Measurements from ENCODE around the gene CPB2. TPM values are rescaled to one million over a fixed set of nuclear protein-coding genes. Genes with fewer than 3 reads are reported as not detected.

Gene CPB2
- polyA plus RNA-seq, 3 donors: 0.14 TPM; not detected in 2

DNA sequence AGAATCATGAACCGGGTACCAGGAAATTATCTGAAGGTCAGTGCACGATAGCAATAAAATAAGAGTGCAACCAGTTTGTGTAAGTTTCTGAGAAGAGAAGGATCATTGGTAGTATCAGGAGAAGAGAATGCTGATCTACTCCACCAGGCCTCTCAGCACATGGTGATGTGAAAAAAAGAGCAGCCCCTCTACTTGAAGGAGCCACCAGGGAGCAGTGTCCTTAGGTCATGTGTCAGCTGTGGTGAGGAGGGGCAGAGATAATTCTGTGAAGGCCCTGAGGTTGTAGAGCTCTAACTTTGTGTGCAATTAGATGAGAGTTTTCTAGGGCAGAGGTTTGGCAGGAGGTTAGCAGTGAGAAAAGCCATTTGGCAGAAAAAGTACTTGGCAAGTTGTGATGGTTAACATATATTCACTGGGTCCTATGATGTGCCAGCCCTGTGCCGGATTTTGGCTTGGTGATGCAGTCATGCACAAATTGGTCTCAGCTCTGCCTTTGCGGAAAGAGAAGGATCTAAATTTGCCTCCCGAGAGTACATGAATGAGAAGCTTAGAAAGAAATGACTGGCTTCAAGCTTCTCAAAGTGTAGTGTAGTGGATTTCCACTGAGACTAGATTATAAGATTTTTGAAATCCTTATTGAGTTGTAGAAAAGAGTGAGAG lies 33.1 kb downstream of the CPB2 start:
- 85 to 88% (median 85%) methylated on average over 5 of the region's 5 CpGs for WGBS, 3 donors
- H3K27ac ChIP-seq (ENCODE audit: low read depth, low read length): peak overlapping the region; percentile 26

- no peak overlapping the region for H3K27ac ChIP-seq (ENCODE audit: low read depth, low read length)
- WGBS, 3 donors: 94 to 97% (median 96%) methylated on average over 2 of the region's 2 CpGs
These were observed 41.5 kb downstream of the CPB2 start for GRCh38 chr13:46063292-46063691.

GRCh38 chr13:46062185-46062584 lies 42.6 kb downstream of the CPB2 start:
- 80 to 82% (median 80%) methylated on average over 5 of the region's 5 CpGs for WGBS, 3 donors
- H3K27ac ChIP-seq (ENCODE audit: low read depth, low read length): no peak overlapping the region

- no peak overlapping the region for H3K27ac ChIP-seq (ENCODE audit: low read depth, low read length)
These were observed 45.4 kb downstream of the CPB2 start for GRCh38 chr13:46059405-46059804.

DNA sequence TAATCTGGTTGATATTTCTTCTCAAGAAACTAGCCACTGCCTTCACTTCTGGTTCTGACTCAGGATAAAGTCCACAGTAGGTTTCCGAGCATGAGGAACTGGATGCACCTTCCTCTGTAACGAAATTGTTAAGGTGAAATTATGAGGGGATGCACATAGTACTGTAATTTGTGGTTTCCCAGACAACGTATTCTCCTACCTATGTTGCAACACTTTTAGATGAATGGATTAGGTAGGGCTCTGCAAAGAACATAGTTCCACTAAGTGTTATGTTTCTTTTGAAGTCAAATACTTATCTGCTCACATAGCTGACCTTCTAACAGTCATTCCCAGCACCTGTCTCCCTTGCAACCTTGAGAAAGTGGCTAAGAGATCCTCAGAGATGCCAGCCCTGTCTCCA lies 46.6 kb downstream of the CPB2 start:
- H3K27ac ChIP-seq (ENCODE audit: low read depth, low read length): no peak overlapping the region
- 61 to 69% (median 67%) methylated on average over 3 of the region's 3 CpGs for WGBS, 3 donors

- no peak overlapping the region for H3K27ac ChIP-seq (ENCODE audit: low read depth, low read length)
- 55 to 66% (median 64%) methylated on average over 5 of the region's 5 CpGs for WGBS, 3 donors
These were observed 47.4 kb downstream of the CPB2 start for GRCh38 chr13:46057256-46058015.

DNA sequence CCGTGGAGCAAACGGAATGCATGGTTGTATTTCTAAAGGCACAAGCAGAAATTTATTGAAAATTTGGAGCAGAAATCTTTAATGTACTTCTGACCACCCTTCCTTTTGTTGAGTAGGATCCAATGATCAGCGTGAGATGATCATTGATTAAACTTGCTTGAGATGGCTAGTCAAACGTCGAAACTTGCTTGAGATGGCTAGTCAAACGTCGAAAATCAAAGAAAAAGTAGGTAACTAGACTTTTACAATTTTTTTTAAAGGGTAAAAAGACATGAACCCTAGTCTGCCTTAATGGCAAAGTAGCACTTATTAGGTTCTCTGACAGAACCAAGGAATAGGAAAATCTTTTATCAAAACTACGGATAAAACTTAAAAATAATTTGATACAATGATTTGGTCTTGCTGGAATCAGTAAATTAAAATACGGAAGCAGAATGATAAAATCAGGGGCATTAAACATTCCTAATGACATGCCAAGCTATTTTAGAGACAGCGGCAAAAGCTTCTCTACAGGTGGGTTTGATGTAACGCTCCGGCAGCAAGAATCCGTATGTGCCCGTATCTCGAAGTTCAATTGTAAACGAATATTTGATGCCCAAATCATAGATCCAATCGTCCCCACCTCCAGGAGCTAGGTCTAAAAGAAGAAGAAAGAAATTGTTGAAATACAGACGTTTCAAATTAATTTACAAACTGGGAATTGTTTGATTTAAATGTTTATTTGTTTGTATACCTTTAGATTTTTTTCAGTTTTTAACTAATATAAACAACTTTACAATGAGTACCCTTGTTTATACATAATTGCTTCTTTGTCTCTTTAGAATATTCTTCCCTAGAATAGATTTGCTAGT lies 51.4 kb downstream of the CPB2 start:
- WGBS, 3 donors: 21 to 24% (median 22%) methylated on average over 18 of the region's 18 CpGs
- no peak overlapping the region for H3K27ac ChIP-seq (ENCODE audit: low read depth, low read length)

GRCh38 chr13:46052319-46053161 lies 52.3 kb downstream of the CPB2 start, which contains the start of gene ZC3H13:
Gene ZC3H13 (minus strand): TSS chr13:46052746. CDS start chr13:46045507, 7,239 bp downstream.
- peak within 1 kb of the TSS; percentile 92 for H3K27ac ChIP-seq (ENCODE audit: low read depth, low read length)
- 0 to 1% (median 0%) methylated on average over 57 of the region's 57 CpGs for WGBS, 3 donors

- H3K27ac ChIP-seq (ENCODE audit: low read depth, low read length): peak overlapping the region; percentile 92
- 0 to 1% (median 1%) methylated on average over 7 of the region's 7 CpGs for WGBS, 3 donors
These were observed 52.9 kb downstream of the CPB2 start for GRCh38 chr13:46051968-46052318.

DNA sequence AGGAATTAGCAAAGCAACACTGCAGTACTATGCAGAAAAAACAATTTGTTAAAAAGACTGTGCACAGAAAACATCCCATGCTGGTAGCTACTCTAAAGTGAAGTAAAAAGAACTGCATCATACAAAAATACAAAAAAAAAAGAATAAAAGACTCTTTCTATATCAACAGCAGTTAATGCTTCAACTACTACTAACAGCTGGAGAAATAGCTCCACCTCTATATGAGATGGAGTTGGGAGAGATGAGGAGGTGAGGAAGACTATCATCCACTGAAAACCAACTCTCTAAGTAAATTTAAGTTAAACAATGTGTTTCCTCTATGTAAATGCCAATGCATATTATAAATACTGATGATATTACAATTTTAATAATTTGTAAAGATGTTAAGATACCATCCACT lies 54.1 kb downstream of the CPB2 start:
- no peak overlapping the region for H3K27ac ChIP-seq (ENCODE audit: low read depth, low read length)

DNA sequence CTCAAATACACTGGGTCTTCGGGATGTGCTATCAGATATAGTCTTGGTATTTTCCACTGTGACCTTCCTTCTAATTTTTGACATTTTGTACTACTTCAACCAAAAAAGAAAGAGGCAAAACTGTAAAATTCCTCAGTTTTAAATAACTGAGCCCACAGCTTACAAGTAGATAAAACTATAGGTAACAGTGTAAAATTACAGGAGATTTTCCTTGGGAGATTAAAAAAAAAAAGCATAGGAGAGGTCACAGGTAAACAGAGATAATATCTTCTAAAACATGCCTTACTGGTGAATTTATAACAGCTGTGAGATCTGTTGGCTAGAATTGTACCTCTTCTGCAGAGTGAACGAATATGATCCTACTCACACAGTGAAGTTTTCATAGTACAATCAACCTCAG lies 59.4 kb downstream of the CPB2 start:
- H3K27ac ChIP-seq (ENCODE audit: low read depth, low read length): no peak overlapping the region
- 49 to 79% (median 75%) methylated on average over 2 of the region's 2 CpGs for WGBS, 3 donors

DNA sequence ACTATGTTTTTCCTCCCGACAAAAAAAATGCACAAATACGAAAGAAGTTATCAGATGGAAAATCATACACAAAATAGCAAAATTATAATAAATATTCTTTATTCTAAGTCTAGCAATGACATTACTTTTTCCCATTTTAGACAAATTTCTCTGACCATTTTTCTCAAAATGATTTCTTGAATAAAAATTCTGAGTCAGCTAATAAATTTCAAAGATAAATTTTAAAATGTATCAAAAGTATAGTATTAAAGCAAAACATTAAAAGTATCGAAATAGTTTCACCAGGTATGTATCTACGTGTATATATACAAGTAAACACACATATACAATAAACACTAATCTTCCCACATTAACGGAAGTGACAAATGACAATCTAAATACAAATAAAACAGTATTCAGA lies 61.2 kb downstream of the CPB2 start:
- 87 to 98% (median 95%) methylated on average over 5 of the region's 5 CpGs for WGBS, 3 donors
- no peak overlapping the region for H3K27ac ChIP-seq (ENCODE audit: low read depth, low read length)

GRCh38 chr13:46041419-46041839 lies 63.4 kb downstream of the CPB2 start:
- WGBS, 3 donors: 93 to 98% (median 97%) methylated on average over 4 of the region's 4 CpGs
- no peak overlapping the region for H3K27ac ChIP-seq (ENCODE audit: low read depth, low read length)

DNA sequence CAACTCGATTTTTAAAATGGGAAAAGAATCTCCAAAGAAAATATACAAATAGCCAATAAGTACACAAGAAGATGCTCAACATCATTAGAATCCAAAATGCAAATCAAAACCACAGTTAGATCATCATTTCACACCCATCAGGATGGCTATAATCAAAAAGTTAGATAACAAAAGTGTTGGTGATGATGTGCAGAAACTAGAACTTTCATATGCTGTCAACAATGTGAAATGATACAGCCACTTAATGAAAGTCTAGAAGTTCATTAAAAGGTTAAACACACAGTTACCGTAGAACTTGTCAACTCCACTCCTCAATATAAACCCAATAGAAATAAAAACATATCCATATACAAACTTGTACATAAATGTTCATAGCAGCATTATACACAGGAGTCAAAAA lies 64.1 kb downstream of the CPB2 start:
- WGBS, 3 donors: 76 to 92% (median 88%) methylated on average over 2 of the region's 2 CpGs
- no peak overlapping the region for H3K27ac ChIP-seq (ENCODE audit: low read depth, low read length)

DNA sequence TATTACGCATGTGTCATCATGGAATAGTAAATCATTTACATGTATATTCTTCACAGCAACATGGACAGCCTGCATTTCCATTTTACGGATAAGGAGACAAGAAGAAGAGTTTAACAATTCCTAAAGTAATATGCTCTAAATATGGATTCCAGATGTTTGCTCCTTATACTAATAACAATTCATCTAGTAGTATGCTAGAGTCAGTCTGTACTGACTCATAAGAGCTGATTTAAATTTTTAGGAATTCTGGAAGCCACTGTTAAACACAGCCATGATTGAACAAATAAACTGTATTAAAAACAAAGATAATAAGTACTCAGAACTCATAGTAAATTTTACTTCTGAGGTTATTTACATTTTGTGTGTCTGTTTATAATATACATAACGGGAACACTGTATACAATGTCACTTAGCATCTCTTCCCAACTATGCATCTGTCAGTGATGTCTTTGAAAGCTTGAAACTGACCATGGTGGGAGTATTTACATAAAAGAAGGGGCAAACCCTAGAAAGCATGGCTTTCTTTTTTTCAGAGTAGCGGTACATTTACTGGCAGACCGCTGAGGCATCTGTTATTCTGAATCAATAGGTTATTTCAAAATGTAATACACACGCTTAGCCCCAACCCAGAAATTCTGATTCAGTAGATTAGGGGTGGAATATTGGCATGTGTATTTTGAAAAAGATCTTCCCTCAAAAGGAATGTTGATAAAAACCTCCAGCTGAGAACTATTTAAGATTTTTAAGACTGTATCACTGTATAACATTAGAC lies 65.2 kb downstream of the CPB2 start:
- no peak overlapping the region for H3K27ac ChIP-seq (ENCODE audit: low read depth, low read length)
- WGBS, 3 donors: 96 to 98% (median 98%) methylated on average over 6 of the region's 6 CpGs

GRCh38 chr13:46038296-46038695 lies 66.5 kb downstream of the CPB2 start:
- 93 to 98% (median 96%) methylated on average over 4 of the region's 4 CpGs for WGBS, 3 donors

GRCh38 chr13:46035066-46035465 lies 69.8 kb downstream of the CPB2 start:
- 66 to 97% (median 89%) methylated on average over 2 of the region's 2 CpGs for WGBS, 3 donors
- no peak overlapping the region for H3K27ac ChIP-seq (ENCODE audit: low read depth, low read length)

More at GRCh38 chr13:46038296-46038695, 66.5 kb downstream of the CPB2 start:
- no peak overlapping the region for H3K27ac ChIP-seq (ENCODE audit: low read depth, low read length)

GRCh38 chr13:46032341-46032740 lies 72.5 kb downstream of the CPB2 start:
- no peak overlapping the region for H3K27ac ChIP-seq (ENCODE audit: low read depth, low read length)
